GM12874 (cell line): Measurements from ENCODE around the gene SCART1.

Experiments used
- TF ChIP-seq, protein P1 (sequence below): IDR thresholded peaks from 2 replicates; pipeline ENCODE4 v1.5.1; 2011; ENCODE audit warnings: low read depth, mild to moderate bottlenecking, control low read depth, low read length, moderate library complexity; ENCODE audit not compliant: insufficient read depth

SCART1 gene

DNA sequence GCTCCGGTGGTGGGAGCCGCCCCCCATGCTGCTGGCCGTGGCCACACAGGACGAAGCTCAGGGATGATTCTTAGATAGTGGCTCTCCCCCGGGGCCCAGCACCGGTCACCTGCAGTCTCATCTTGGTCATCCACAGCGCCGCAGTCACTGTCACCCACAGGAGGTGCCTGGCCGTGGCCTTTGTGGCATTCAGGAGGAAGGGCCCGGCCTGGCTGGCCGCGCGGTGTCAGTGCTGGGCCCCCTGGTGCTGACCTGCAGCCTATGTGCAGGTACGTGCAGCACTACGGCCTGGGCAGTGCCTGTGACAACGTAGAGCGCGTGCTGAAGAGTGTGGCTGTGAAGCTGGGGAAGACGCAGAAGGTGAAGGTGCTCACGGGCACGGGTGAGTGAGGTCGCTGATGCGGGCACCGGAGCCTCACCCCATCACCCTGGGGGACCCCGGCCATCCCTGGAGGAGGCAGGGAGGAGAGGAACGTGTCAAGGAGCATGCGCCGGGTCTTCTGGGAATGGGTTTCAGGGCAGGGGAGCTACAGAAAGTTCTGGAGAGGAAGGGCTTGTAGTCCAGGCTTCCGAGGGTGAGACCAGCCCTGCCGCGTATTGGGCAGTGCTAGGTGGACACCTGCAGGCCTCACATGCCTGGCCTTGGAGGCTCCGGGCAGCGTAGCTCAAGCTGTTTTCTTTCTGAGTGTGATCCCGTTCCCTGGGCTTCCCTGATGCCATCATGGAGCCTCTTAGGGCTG, 34.4 kb upstream of the SCART1 start:
- TF ChIP-seq, protein P1, sequence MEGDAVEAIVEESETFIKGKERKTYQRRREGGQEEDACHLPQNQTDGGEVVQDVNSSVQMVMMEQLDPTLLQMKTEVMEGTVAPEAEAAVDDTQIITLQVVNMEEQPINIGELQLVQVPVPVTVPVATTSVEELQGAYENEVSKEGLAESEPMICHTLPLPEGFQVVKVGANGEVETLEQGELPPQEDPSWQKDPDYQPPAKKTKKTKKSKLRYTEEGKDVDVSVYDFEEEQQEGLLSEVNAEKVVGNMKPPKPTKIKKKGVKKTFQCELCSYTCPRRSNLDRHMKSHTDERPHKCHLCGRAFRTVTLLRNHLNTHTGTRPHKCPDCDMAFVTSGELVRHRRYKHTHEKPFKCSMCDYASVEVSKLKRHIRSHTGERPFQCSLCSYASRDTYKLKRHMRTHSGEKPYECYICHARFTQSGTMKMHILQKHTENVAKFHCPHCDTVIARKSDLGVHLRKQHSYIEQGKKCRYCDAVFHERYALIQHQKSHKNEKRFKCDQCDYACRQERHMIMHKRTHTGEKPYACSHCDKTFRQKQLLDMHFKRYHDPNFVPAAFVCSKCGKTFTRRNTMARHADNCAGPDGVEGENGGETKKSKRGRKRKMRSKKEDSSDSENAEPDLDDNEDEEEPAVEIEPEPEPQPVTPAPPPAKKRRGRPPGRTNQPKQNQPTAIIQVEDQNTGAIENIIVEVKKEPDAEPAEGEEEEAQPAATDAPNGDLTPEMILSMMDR, result no peak

DNA sequence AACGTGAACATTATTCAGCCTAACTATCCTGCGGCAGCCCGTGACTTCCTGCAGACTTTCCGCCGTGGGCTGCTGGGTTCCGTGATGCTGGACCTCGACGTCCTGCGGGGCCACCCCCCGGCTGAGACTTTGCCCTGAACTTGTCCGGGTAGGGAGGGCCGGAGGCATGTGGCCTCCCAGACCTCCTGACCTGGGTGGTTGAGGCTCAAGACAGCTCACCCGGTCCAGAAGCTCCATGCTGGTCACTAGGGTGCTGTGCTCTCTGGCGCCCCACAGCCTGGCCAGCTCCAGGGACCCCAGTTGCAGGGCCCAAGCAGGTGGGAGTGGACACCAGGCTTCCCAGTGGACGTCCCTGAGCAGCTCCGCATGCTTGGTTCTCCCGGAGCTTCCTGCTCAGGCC, 33.7 kb upstream of the SCART1 start:
- TF ChIP-seq, protein P1, result no peak

- TF ChIP-seq, protein P1, result no peak
Measured at GRCh38 chr10:133420579-133420978, 33.2 kb upstream of the SCART1 start.

DNA sequence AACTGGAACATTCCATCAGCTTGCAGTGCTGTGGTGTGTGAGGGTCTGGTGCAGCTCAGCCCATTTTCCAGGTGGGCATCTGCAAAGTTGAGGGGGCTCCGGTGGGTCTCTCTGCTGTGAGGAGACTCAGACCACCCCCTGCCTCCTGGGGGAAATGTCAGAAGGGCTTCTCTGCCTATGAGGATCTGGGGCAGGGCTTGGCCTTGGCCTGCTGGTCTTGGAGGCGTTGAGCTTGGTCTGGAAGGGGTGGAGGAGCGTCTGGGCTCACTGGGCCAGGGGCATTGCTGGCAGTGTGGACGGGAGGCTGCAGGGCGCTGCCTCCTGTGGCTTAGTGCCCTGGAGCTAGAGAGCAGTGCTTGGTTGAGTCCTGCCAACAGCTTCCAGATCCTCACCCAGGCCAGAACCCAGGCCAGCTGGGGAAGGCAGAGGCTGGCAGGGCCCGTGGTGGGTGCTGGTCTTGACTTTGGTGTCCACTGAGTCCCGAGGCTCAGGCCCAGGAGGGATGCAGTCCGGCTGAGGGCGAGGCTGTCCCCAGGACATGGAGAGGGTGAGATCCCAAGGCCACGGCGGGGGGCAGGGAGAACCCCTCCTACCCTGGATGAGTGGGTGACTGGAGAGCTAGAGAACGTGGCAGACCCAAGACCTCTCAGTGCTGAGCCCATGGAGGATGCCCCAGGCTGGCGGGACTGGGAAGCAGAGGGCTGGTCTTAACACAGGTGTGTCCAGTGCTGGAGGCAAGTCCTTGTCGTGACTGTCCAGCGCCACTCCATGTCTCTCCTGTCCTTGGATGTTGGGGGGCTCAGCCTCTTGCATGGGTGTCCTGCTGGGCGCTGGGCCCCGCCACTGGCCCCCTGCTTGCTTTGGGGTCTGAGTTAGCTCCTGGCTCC, 32.2 kb upstream of the SCART1 start:
- TF ChIP-seq, protein P1, result no peak

DNA sequence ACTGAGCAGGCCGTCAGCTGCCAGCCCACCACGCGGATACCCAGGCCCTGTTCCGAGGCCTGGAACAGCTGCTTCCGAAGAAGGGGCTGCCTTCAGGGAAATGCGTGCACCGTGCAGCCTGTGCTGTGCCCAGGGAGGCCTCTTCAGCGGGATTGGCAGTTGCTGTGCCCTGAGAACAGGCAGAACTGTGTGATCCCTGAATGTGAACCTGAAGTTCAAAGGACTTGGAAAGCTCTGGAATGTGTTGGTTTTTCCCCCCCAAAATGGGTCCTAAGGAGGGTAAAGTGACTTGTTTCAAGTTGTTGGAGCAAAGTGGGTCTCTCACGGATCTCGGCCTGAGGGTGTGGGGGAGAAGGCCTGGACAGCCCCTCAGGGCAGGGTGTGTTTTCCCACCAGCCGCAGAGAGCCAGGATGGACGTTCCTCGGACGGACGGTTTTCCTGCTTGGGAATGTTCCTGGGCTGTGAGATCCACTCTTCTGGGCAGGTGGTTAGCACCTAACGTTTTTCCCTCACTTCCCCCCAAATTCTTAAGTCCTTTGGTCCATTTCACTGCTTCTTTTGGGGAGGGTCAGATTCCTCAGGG, 31.4 kb upstream of the SCART1 start:
- TF ChIP-seq, protein P1, result no peak

GRCh38 chr10:133422807-133423771, 30.7 kb upstream of the SCART1 start:
- TF ChIP-seq, protein P1, result no peak
